Measurements from ENCODE around the gene POLR1A. TPM values are rescaled to one million over a fixed set of nuclear protein-coding genes. Genes with fewer than 3 reads are reported as not detected.

POLR1A gene
- total and polyA plus RNA-seq, 2 of the 8 experiments (the other 6 are each of a cell fraction or from before 2014, with no cell fraction given): 8.9 to 58.1 TPM

- TF ChIP-seq, protein P1, sequence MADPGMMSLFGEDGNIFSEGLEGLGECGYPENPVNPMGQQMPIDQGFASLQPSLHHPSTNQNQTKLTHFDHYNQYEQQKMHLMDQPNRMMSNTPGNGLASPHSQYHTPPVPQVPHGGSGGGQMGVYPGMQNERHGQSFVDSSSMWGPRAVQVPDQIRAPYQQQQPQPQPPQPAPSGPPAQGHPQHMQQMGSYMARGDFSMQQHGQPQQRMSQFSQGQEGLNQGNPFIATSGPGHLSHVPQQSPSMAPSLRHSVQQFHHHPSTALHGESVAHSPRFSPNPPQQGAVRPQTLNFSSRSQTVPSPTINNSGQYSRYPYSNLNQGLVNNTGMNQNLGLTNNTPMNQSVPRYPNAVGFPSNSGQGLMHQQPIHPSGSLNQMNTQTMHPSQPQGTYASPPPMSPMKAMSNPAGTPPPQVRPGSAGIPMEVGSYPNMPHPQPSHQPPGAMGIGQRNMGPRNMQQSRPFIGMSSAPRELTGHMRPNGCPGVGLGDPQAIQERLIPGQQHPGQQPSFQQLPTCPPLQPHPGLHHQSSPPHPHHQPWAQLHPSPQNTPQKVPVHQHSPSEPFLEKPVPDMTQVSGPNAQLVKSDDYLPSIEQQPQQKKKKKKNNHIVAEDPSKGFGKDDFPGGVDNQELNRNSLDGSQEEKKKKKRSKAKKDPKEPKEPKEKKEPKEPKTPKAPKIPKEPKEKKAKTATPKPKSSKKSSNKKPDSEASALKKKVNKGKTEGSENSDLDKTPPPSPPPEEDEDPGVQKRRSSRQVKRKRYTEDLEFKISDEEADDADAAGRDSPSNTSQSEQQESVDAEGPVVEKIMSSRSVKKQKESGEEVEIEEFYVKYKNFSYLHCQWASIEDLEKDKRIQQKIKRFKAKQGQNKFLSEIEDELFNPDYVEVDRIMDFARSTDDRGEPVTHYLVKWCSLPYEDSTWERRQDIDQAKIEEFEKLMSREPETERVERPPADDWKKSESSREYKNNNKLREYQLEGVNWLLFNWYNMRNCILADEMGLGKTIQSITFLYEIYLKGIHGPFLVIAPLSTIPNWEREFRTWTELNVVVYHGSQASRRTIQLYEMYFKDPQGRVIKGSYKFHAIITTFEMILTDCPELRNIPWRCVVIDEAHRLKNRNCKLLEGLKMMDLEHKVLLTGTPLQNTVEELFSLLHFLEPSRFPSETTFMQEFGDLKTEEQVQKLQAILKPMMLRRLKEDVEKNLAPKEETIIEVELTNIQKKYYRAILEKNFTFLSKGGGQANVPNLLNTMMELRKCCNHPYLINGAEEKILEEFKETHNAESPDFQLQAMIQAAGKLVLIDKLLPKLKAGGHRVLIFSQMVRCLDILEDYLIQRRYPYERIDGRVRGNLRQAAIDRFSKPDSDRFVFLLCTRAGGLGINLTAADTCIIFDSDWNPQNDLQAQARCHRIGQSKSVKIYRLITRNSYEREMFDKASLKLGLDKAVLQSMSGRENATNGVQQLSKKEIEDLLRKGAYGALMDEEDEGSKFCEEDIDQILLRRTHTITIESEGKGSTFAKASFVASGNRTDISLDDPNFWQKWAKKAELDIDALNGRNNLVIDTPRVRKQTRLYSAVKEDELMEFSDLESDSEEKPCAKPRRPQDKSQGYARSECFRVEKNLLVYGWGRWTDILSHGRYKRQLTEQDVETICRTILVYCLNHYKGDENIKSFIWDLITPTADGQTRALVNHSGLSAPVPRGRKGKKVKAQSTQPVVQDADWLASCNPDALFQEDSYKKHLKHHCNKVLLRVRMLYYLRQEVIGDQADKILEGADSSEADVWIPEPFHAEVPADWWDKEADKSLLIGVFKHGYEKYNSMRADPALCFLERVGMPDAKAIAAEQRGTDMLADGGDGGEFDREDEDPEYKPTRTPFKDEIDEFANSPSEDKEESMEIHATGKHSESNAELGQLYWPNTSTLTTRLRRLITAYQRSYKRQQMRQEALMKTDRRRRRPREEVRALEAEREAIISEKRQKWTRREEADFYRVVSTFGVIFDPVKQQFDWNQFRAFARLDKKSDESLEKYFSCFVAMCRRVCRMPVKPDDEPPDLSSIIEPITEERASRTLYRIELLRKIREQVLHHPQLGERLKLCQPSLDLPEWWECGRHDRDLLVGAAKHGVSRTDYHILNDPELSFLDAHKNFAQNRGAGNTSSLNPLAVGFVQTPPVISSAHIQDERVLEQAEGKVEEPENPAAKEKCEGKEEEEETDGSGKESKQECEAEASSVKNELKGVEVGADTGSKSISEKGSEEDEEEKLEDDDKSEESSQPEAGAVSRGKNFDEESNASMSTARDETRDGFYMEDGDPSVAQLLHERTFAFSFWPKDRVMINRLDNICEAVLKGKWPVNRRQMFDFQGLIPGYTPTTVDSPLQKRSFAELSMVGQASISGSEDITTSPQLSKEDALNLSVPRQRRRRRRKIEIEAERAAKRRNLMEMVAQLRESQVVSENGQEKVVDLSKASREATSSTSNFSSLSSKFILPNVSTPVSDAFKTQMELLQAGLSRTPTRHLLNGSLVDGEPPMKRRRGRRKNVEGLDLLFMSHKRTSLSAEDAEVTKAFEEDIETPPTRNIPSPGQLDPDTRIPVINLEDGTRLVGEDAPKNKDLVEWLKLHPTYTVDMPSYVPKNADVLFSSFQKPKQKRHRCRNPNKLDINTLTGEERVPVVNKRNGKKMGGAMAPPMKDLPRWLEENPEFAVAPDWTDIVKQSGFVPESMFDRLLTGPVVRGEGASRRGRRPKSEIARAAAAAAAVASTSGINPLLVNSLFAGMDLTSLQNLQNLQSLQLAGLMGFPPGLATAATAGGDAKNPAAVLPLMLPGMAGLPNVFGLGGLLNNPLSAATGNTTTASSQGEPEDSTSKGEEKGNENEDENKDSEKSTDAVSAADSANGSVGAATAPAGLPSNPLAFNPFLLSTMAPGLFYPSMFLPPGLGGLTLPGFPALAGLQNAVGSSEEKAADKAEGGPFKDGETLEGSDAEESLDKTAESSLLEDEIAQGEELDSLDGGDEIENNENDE (IDR thresholded peaks at IDR 0.05; ENCODE audit: insufficient replicate concordance, low read length): no peak
- TF ChIP-seq ZNF274 (IDR thresholded peaks at IDR 0.05; ENCODE audit: borderline replicate concordance, extremely low read depth, low read length) (no peak), PHF8 (conservative IDR thresholded peaks at IDR 0.05; ENCODE audit: low read depth, low read length) (no peak), CBX5 (IDR thresholded peaks at IDR 0.05; ENCODE audit: low read depth, low read length) (no peak), RAD21 (IDR thresholded peaks at IDR 0.05 in 1 of 2, conservative IDR thresholded peaks at IDR 0.05 in 1 of 2; ENCODE audit: low read depth in 2 of 2, low read length in 2 of 2) (no peak), SAP30 (IDR thresholded peaks at IDR 0.05; ENCODE audit: insufficient read depth, insufficient replicate concordance, low read length) (no peak), POU5F1 (IDR thresholded peaks at IDR 0.05; ENCODE audit: low read depth, low read length) (no peak)
Observed at GRCh38 chr2:86050301-86050700, 55.4 kb downstream of the POLR1A start (continued).

Data from H1 (cell line).